IPS-11a (cell line): ENCODE measurements around the gene KIRREL3.

Experiments
- H3K4me3 ChIP-seq: one replicate; pipeline ENCODE4 v1.5.1; 2013; ENCODE audit warnings: low read depth, low read length, control low read depth

The KIRREL3 gene

GRCh38 chr11:126591966-126592489, 408.5 kb downstream of the KIRREL3 start:
- H3K4me3 ChIP-seq: no peak overlapping the region

GRCh38 chr11:126589492-126589803, 411.1 kb downstream of the KIRREL3 start:
- H3K4me3 ChIP-seq: no peak overlapping the region

GRCh38 chr11:126588630-126589491, 411.7 kb downstream of the KIRREL3 start:
- H3K4me3 ChIP-seq: no peak overlapping the region

- H3K4me3 ChIP-seq: no peak overlapping the region
These were observed 413.0 kb downstream of the KIRREL3 start for GRCh38 chr11:126587541-126587940.

- H3K4me3 ChIP-seq: no peak overlapping the region
These were observed 414.6 kb downstream of the KIRREL3 start for GRCh38 chr11:126585774-126586491.

GRCh38 chr11:126585388-126585773, 415.2 kb downstream of the KIRREL3 start:
- no peak overlapping the region for H3K4me3 ChIP-seq

GRCh38 chr11:126583594-126584427, 416.8 kb downstream of the KIRREL3 start:
- H3K4me3 ChIP-seq: no peak overlapping the region

- H3K4me3 ChIP-seq: no peak overlapping the region
These were observed 417.5 kb downstream of the KIRREL3 start for GRCh38 chr11:126583101-126583500.

- H3K4me3 ChIP-seq: no peak overlapping the region
These were observed 418.5 kb downstream of the KIRREL3 start for GRCh38 chr11:126581871-126582648.

GRCh38 chr11:126578426-126578825, 422.1 kb downstream of the KIRREL3 start:
- H3K4me3 ChIP-seq: no peak overlapping the region

GRCh38 chr11:126578021-126578420, 422.5 kb downstream of the KIRREL3 start:
- no peak overlapping the region for H3K4me3 ChIP-seq

- no peak overlapping the region for H3K4me3 ChIP-seq
These were observed 424.7 kb downstream of the KIRREL3 start for GRCh38 chr11:126575849-126576248.

GRCh38 chr11:126573325-126573978, 427.1 kb downstream of the KIRREL3 start:
- no peak overlapping the region for H3K4me3 ChIP-seq

- H3K4me3 ChIP-seq: no peak overlapping the region
These were observed 430.1 kb downstream of the KIRREL3 start for GRCh38 chr11:126570489-126570888.

- H3K4me3 ChIP-seq: no peak overlapping the region
These were observed 433.2 kb downstream of the KIRREL3 start for GRCh38 chr11:126567419-126567818.

- no peak overlapping the region for H3K4me3 ChIP-seq
These were observed 436.0 kb downstream of the KIRREL3 start for GRCh38 chr11:126564566-126564965.

GRCh38 chr11:126561327-126561893, 439.2 kb downstream of the KIRREL3 start:
- H3K4me3 ChIP-seq: no peak overlapping the region

- no peak overlapping the region for H3K4me3 ChIP-seq
These were observed 440.3 kb downstream of the KIRREL3 start for GRCh38 chr11:126560221-126560620.
